RKO (cell line): ENCODE results near the gene EML2.
"Not testable (repeated sequence)": the region's sequence is repeated elsewhere in the genome, so short reads cannot be mapped to it uniquely, and the experiment has no call there.

ENCODE experiments used
- DNase-seq: peaks from one replicate; pipeline ENCODE4 v3.0.0-alpha.2; 2016; ENCODE audit warnings: low spot score

EML2 gene

DNA sequence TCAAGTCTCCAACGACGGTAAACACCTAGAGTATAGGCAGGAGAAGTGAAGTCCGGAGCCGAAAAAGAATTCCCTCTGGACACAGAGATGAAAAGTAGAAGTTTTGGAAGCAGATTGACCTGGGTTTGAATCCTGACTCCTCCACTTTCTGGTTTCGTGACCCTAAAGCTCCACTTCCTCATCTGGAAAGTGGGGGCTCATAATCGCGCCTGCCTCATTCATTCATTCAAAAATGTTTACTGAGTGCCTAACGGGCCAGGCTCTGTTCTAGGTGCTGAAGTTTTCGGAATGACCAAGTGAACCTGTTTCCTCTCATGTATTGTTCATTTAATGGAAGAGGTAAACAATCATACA lies 7.1 kb upstream of the EML2 start:
- DNase-seq: no peak

DNA sequence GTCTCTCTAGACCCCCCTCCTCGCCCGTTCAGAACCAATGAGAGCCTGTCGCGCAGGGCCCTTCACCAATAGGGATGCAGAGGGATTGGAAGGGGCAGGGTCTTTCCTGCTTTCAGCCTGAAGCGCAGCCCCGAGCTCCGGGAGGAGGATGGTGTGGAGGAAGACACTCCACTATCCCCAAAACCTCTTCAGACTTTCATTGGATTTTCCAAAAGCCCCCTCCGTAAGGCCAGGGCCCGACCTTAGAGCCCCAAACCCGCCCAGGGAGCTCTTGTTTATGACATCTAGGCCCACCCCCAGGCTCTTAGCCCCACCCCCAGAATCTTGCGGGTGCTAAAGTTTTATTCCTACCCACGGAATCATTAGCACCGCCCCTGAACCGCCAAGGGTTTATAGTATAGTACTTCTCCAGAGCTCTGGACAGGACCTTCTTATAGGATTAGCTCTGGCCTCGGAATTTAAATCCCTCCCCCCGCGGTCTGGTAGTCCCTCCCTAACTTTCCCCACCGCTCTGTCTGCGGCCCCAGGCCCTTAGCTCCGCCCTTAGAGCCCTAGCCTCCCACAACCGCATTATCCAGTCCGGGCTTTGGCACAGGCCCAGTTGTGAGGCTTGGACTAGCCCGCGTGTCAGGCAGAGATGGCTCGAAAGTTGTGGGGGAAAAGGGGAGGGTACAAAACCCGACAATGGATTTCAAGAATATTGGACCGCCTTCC lies 6.6 kb upstream of the EML2 start:
- peak; percentile 39 for DNase-seq

DNA sequence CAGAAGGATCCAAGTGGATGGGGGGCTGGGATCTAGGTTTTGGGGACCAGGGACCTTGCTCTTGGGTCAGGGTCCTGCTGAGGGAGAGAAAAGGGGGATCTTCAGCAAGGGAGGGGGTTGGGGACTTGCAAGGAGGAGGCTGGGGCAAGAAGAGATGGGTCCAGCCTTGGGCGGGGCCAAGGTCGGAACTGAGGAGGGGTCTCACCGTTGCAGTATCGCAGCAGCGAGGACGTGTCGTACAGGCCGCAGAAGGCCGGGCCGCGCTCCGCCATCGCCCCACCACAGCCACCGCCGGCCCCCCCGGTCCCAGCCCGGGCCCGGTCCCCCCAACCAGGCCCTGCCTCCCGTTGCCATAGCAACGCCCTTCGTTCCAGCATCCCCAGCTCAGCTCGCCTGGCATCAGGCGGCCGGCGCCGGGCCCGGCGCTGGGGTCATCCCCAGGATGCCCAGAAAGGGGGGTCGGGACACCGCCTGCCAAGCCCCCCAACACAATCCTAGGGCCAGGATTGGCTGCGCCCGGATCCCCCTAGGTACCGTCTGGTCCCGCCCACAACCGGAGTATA lies 6.0 kb upstream of the EML2 start:
- DNase-seq: no peak

GRCh38 chr19:45643927-45644771 lies 5.0 kb upstream of the EML2 start:
- no peak for DNase-seq

- peak; percentile 78 for DNase-seq
Measured at GRCh38 chr19:45643024-45643926, 4.1 kb upstream of the EML2 start.

GRCh38 chr19:45641274-45642105 lies 2.3 kb upstream of the EML2 start:
- DNase-seq: peak; percentile 93

- no peak for DNase-seq
Measured at GRCh38 chr19:45640849-45641273, 1.7 kb upstream of the EML2 start.

DNA sequence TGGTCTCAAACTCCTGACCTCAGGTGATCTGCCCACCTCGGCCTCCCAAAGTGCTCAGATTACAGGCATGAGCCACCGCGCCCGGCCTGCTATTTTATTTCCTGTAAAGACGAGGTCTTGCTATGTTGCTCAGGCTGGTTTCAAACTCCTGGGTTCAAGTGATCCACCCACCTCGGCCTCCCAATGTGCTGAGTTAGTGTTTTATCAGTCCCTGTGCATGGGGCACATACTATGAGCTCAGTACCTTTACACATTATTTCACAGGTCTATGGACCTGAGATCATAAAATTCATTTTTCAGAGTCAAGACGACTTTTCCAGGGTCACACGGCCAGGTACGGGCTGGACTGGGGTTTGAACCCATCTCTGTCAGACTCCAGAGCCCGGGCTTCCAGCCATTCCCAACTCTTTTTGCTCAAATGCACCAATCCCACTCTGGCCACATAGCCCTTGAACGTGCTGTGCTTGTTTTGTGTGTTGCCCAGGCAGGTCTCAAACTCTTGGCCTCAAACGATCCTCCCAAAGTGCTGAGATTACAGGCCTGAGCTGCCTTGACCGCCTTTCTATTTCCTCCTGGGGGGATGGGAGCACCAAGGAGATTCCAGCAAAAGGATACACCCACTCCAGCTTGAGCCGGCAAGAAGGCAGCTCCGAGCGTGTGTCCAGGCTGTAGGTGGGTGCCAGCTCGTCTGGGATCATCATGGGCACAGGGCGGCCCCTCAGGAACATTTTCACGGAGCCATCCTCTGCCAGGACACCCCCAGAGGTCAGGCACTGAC lies 1.1 kb downstream of the EML2 start:
- no peak for DNase-seq

DNA sequence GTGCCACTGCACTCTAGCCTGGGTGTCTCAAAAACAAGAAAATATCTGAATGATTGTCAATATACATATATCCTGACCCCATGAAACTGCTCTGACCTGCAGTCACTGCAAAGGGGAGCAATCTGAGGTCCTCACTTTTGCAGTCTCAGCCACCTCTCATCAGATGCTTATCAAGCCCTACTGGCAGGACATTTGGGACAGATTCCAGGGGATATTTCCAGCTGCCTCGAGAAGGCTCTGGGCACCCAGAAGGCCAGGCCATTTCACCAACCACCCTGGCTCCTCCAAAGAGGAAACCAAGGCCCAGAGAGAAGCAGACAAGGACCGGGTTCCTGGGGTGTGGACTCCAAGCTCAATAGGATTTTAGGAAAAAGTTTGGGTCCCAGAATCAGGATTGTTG lies 2.3 kb downstream of the EML2 start:
- no peak for DNase-seq

- DNase-seq: no peak
Measured at GRCh38 chr19:45636275-45636674, 2.9 kb downstream of the EML2 start.

DNA sequence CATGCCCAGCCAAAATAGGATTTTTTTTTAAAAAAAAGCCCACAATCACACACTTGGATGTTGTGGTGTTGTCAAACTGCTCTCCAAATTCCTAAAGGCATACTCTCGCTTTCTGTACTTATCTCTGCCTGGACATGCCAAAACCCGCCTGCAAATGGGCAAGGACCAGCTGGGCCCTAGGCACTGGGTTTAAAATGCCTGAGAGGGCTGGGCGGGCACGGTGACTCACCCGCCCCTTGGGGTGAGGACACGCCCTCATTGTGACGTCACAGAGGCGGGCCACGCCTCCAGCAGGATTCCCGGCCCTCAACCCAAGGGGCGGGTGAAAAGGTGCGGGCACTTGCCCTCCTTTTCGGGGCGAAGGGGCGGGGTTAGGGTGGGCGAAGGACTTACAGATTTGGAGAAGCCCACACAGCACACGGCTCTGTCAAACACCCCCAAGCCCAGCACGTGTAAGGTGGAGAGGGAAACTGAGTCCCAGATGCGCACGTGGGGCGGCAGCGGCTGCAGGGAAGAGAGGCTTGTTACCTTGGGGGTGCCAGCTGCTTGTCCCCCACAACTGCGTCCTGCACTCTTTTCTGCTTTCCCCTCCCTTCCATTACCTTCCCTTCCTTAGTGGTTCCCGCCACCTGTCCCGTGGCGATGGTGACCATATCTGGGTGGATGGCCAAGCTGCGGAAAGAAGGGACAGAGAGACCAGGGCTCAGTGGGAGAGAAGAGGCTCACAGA lies 6.6 kb downstream of the EML2 start:
- peak; percentile 77 for DNase-seq

DNA sequence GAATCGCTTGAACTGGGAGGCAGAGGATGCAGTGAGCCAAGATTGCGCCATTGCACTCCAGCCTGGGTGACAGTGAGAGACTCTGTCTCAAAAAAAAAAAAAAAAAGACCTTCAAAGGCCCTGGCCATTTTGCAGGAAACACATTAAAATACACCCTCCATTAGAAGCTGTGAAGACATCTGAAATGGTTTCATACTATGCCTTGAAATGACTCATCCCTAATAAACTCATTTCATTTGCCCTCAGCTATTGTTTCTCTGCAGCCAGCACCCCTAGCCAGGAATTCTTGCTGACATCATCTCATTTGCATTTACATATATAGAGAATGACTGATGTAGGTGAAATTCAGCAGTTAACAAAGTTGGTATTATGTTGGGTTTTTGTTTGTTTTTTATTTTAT lies 8.7 kb downstream of the EML2 start:
- peak; percentile 85 for DNase-seq

DNA sequence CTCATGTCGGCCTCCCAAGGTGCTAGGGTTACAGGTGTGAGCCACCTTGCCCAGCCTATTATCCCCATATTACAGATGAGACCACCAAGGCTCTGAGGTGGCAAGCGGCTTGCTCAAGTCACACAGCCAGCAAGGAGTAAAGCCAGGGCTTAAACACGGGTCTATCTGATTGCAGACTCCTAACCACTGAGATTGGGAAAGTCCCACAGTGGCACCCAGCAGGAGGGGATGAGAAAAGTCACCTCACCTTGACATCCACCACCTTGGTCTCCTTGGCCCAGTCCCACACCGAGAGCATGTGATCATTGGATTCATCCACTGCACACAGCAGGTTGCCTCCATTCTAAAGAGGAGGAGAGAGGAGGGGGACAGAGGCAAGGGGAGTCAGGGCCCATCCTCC lies 9.5 kb downstream of the EML2 start:
- DNase-seq: no peak

DNA sequence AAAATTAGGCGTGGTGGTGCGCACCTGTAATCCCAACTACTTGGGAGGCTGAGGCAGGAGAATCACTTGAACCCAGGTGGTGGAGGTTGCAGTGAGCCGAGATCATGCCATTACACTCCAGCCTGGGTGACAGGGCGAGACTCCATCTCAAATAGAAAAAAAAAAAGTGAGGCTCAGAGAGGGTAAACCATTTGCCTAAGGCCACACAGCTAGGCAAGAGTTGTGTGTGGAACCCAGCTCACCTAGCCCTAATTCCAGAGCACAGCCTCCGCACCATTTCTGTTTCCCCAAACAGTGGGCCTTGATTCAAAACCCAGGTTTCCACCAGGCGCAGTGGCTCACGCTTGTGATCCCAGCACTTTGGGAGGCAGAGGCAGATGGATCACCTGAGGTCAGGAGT lies 11.0 kb downstream of the EML2 start:
- not testable (repeated sequence) for DNase-seq

DNA sequence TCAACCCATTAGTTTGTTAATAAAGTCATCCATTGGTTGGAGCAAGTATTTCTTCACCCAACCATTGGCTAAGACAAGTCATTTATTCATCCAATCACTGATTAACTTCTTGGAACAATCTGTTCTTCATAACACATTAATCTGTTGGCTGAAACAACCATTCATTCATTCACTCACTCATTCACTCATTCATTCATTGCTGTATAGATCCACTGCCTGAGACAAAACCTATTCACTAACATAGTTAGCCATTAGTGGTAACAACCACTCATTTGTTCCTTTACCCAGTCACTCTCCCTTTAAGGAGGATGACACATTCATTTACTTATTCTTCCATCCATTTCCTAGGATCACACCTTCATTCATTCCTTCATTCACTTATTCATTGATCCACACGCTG lies 15.2 kb downstream of the EML2 start:
- no peak for DNase-seq

- no peak for DNase-seq
Measured at GRCh38 chr19:45621976-45622503, 17.2 kb downstream of the EML2 start.

DNA sequence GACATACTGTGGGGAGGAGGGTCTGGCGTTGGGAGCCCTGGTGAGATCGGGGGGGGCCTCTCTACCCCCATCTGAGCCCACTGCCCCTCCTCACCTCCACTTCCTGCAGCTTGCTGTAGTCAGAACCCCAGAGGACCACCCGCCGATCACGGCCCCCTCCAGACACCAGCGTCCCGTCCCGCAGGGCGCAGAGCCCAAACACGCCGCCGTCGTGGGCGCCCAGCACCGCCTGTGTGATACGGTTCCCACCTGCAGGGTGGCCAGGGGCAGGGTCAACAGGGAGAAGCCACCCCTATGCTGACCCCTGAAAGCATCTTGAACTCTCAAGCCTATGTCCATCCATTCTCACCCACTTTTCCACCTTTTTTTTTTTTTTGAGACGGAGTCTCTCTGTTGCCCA lies 17.8 kb downstream of the EML2 start:
- no peak for DNase-seq

DNA sequence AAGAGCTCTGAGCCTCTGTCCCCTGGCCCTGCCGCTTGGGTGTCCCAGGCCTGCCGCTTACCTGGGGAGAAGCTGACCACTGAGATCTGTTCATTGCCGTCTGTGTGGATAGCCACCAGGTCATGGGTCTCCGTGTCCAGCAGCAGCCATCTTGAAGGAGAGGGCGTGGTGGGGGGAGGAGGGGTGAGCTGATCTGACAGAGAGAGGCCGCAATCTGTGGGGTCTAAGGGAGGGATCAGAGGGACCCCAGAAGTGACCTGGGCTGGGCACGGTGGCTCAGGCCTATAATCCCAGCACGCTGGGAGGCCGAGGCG lies 22.5 kb downstream of the EML2 start:
- DNase-seq: no peak

GRCh38 chr19:45615795-45616703 lies 23.1 kb downstream of the EML2 start:
- peak; percentile 88 for DNase-seq
